Omental fat pad (tissue), 4 donors: ENCODE data around the gene AGTPBP1. TPM values are rescaled to one million over a fixed set of nuclear protein-coding genes. Genes with fewer than 3 reads are reported as not detected.
"Not testable (repeated sequence)": the region's sequence is repeated elsewhere in the genome, so short reads cannot be mapped to it uniquely, and the experiment has no call there.

ENCODE experiments used
- ATAC-seq: fragments of 150-250 bp; one replicate; pipeline ENCODE4 v1.9.1; 2016; ENCODE audit warnings: mild to moderate bottlenecking, moderate library complexity; ENCODE audit not compliant: low FRiP score
- DNase-seq: peaks from one replicate; pipeline ENCODE4 v3.0.0-alpha.2; 2019; ENCODE audit warnings: low spot score
- total RNA-seq, 4 donors: library from RNA; depleted of rRNA; stranded (reverse); fragments of >200 nt; gene quantifications; one replicate each; pipeline ENCODE4 v1.1.0, GENCODE V29; 2016
- TF ChIP-seq, protein P1 (sequence below), 3 donors: fragments of 450-650 bp; IDR thresholded peaks; one replicate each; pipeline ENCODE4 v1.5.1; 2016 to 2017; ENCODE audit warnings: antibody characterized with exemption in 3 of 3, mild to moderate bottlenecking in 3 of 3, moderate library complexity in 2 of 3

AGTPBP1 gene
- total RNA-seq, 4 donors from 2014 or later: 20.3 to 29.8 (median 22.3) TPM

DNA sequence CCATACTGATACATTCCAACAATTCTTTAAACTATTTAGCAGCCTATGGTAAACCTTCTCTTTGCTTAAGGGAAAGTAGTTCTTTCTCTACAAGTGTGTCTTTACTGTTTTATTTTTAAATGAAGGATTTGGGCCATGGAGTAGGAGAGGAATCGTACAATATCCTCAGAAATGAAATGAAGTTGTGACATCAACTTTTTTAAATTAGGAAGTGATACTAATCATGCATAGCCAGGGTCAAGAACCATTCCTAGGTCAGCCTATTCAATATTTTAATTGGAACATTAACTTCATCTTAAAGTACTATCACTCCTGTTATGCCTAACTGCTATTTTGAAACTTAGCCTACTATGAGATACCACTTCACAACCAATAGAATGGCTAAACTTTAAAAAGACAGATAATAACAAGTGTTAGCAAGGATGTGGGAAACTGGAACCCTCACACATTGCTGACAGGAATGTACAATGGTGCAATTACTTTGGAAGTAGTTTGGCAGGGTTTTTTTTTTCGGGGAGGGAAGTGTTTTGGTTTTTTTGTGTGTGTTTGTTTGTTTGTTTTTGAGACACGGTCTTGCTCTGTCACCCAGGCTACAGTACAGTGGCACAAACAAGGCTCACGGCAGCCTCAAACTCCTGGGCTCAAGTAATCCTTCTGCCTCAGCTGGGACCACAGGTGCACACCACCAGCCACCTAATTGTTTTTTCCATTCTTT, 10.7 kb downstream of the AGTPBP1 start:
- DNase-seq: no peak
- ATAC-seq: no peak
- TF ChIP-seq, protein P1, sequence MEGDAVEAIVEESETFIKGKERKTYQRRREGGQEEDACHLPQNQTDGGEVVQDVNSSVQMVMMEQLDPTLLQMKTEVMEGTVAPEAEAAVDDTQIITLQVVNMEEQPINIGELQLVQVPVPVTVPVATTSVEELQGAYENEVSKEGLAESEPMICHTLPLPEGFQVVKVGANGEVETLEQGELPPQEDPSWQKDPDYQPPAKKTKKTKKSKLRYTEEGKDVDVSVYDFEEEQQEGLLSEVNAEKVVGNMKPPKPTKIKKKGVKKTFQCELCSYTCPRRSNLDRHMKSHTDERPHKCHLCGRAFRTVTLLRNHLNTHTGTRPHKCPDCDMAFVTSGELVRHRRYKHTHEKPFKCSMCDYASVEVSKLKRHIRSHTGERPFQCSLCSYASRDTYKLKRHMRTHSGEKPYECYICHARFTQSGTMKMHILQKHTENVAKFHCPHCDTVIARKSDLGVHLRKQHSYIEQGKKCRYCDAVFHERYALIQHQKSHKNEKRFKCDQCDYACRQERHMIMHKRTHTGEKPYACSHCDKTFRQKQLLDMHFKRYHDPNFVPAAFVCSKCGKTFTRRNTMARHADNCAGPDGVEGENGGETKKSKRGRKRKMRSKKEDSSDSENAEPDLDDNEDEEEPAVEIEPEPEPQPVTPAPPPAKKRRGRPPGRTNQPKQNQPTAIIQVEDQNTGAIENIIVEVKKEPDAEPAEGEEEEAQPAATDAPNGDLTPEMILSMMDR (IDR thresholded peaks at IDR 0.05): no peak

DNA sequence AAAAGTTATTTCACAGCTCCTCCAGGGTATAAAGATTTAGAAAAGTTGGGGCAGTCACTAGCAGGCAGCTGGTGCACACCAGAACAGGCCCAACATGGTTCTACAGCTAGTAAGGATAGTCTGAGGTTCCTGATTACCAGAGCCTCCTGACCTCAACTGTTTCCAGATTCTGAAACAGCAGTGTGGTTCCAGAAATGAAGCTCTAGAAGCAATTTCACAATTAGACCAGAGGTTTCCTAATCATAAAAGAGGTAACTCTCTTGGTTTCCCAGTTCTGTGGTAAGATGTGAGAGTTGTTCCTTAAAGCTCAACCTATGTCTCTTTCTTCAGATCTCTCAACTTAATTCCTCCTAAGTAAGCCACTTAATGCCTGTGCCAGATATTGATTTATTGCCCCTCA, 11.9 kb downstream of the AGTPBP1 start:
- TF ChIP-seq, protein P1 (IDR thresholded peaks at IDR 0.05): no peak
- ATAC-seq (no peak), DNase-seq (no peak)

DNA sequence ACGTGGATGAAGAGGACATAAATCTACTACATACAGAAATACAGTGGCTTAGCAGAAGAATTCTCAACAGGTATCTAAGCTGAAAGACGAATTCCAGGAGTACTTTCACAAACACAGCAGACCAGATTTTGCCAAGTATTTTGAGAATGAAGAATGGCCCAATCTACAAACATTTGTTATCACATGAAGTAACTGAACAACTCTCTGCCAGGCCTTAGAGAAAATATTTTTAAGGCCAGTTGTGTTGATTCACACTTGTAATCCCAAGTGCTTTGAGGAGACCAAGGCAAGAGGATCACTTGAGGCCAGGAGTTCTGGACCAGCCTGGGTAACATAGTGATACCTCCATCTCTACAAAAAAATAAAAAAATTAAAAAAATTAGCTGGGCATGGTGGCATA, 14.3 kb downstream of the AGTPBP1 start:
- TF ChIP-seq, protein P1 (IDR thresholded peaks at IDR 0.05): no peak
- ATAC-seq (peak; percentile 44), DNase-seq (no peak)

DNA sequence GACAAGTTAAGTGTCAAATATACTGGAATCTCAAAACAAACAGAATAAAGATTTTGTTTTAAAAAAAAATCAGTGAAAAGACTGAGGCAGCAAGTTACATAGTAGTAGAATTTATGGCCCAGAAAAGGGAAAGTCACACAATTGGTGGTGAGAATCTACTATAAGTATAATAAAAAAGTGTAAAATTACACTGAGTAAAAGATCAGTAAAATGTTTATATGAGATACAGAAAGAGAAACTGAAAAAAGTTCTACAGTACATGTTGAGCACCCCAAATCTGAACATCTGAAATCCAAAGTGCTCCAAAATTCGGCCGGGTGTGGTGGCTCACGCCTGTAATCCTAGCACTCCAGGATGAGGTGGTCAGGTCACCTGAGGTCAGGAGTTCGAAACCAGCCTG, 15.0 kb downstream of the AGTPBP1 start:
- DNase-seq (no peak), ATAC-seq (no peak)
- TF ChIP-seq, protein P1 (IDR thresholded peaks at IDR 0.05): no peak

DNA sequence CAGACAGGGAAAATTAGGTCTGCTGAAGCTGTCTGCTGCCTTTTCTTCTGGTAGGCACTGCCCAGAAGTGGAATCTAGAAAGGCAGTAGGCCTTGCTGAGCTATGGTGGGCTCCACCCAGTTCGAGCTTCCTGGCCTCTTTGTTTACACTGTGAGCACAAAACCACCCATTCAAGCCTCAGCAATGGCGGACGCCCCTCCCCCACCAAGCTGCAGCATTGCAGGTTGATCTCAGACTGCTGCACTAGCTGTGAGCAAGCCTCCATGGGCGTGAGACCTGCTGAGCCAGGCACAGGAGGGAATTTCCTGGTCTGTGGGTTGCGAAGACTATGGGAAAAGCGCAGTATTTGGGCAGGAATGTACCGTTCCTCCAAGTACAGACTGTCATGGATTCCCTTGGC, 18.5 kb downstream of the AGTPBP1 start:
- DNase-seq (no peak), ATAC-seq (no peak)
- TF ChIP-seq, protein P1 (IDR thresholded peaks at IDR 0.05): no peak

DNA sequence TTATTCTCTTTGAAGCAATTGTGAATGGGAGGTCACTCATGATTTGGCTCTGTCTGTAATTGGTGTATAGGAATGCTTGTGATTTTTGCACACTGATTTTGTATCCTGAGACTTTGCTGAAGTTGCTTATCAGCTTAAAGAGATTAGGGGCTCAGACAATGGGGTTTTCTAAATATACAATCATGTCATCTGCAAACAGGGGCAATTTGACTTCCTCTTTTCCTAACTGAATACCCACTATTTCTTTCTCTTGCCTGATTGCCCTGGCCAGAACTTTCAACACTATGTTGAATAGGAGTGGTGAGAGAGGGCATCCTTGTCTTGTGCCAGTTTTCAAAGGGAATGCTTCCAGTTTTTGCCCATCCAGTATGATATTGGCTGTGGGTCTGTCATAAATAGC, 22.3 kb downstream of the AGTPBP1 start:
- not testable (repeated sequence) for ATAC-seq, DNase-seq

DNA sequence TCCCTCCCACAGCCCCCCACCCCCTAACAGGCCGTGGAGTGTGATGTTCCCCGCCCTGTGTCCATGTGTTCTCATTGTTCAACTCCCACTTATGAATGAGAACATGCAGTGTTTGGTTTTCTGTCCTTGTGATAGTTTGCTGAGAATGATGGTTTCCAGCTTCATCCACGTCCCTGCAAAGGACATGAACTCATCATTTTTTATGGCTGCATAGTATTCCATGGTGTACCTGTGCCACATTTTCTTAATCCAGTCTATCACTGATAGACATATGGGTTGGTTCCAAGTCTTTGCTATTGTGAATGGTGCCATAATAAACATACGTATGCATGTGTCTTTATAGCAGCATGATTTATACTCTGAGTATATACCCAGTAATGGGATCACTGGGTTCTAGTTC, 23.9 kb downstream of the AGTPBP1 start:
- ATAC-seq, DNase-seq: not testable (repeated sequence)

DNA sequence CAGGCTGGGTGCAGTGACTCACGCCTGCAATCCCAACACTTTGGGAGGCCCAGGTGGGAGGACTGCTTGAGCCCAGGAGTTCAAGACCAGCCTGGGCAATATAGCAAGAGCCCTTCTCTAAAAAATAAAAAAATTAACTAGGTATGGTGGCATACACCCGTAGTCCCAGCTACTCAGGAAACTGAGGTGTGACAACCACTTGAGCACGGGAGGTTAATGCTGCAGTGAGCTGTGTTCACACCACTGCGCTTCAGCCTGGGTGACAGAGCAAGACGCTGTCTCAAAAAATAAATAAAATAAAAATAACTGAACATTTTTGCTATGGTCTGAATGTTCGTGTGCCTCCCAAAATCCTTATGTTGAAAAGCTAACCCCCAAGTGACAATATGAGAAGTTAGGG, 24.5 kb downstream of the AGTPBP1 start:
- no peak for ATAC-seq
- TF ChIP-seq, protein P1 (IDR thresholded peaks at IDR 0.05): no peak
- DNase-seq: no peak
